H1 (cell line): ENCODE measurements around the gene PSMG2. TPM values are rescaled to one million over a fixed set of nuclear protein-coding genes. Genes with fewer than 3 reads are reported as not detected.

Source experiments
- CTCF ChIA-PET: fragments of 300-600 bp; sonication (Branson Sonifier 250); formaldehyde crosslinking; loops from one replicate; lab custom pipeline; 2021; ENCODE audit not compliant: partially characterized antibody; lab: Charles Lee
- POLR2A ChIA-PET: fragments of 300-600 bp; sonication (Branson Sonifier 250); formaldehyde crosslinking; loops from one replicate; lab custom pipeline; 2021; ENCODE audit warnings: inconsistent platforms; ENCODE audit not compliant: partially characterized antibody; lab: Charles Lee
- DNase-seq, 2 experiments: peaks; one replicate each; pipeline versions ENCODE4 v3.0.0 to v3.0.0-alpha.2; 2010 to 2022; ENCODE audit warnings: low spot score in 2 of 2, low read depth in 1 of 2, mixed read lengths in 1 of 2
- FAIRE-seq: peaks from 2 replicates; lab custom pipeline; 2011; peaks lifted over from hg19 to GRCh38; lab: Jason Lieb, UNC
- H2AFZ ChIP-seq: 2 replicates; pipeline ENCODE4 v1.8.1; 2012; ENCODE audit warnings: low read length, inconsistent platforms
- H2AK5ac ChIP-seq: 2 replicates; pipeline ENCODE4 v1.6.1; 2013; ENCODE audit warnings: low read depth, low read length
- H2BK120ac ChIP-seq: replicated peaks from 2 replicates; pipeline ENCODE3; 2013; ENCODE audit warnings: low read depth, low read length, inconsistent platforms
- H2BK12ac ChIP-seq: 2 replicates; pipeline ENCODE4 v1.6.1; 2013; ENCODE audit warnings: low read depth, low read length
- H2BK15ac ChIP-seq: 2 replicates; pipeline ENCODE4 v1.6.1; 2013; ENCODE audit warnings: low read length
- H2BK20ac ChIP-seq: 2 replicates; pipeline ENCODE4 v1.6.1; 2013; ENCODE audit warnings: low read length
- H2BK5ac ChIP-seq: 2 replicates; pipeline ENCODE4 v1.6.1; 2013; ENCODE audit warnings: low read depth, low read length
- H3K14ac ChIP-seq: 2 replicates; pipeline ENCODE4 v1.6.1; 2013; ENCODE audit warnings: inconsistent platforms; ENCODE audit not compliant: insufficient read length
- H3K18ac ChIP-seq: 2 replicates; pipeline ENCODE4 v1.6.1; 2013; ENCODE audit warnings: low read length; ENCODE audit errors: extremely low read depth
- H3K23ac ChIP-seq: 2 replicates; pipeline ENCODE4 v1.6.1; 2013; ENCODE audit warnings: inconsistent platforms; ENCODE audit not compliant: insufficient read length
- H3K23me2 ChIP-seq: 2 replicates; pipeline ENCODE4 v1.6.1; 2013; ENCODE audit warnings: low read depth, low read length
- H3K27ac ChIP-seq: 2 replicates; pipeline ENCODE4 v1.6.1; 2011; ENCODE audit warnings: low read depth, low read length, inconsistent platforms
- H3K27me3 ChIP-seq, 4 experiments: replicated peaks in 1 of 4; 1 replicate in 1 of 4; 2 replicates in 3 of 4; pipeline versions ENCODE4 v1.6.1 to v1.8.1; 2011 to 2013; ENCODE audit warnings: low read length in 3 of 4, mild to moderate bottlenecking in 3 of 4, inconsistent platforms in 2 of 4, mixed read lengths in 2 of 4, moderate library complexity in 1 of 4; ENCODE audit not compliant: control insufficient read depth in 3 of 4, insufficient read depth in 3 of 4; ENCODE audit errors: extremely low read depth in 1 of 4
- H3K36me3 ChIP-seq, 4 experiments: 2 replicates each; pipeline versions ENCODE4 v1.6.1 to v1.8.1; 2011 to 2013; ENCODE audit warnings: mild to moderate bottlenecking in 4 of 4, low read length in 3 of 4, moderate library complexity in 2 of 4, control low read depth in 1 of 4, inconsistent platforms in 1 of 4; ENCODE audit not compliant: insufficient read depth in 4 of 4, control insufficient read depth in 2 of 4
- H3K4ac ChIP-seq: replicated peaks from 2 replicates; pipeline ENCODE3; 2013; ENCODE audit warnings: low read length, low read depth, mixed read lengths, inconsistent platforms; ENCODE audit not compliant: insufficient read length
- H3K4me1 ChIP-seq, 4 experiments: replicated peaks in 1 of 4; 1 replicate in 1 of 4; 2 replicates in 3 of 4; pipeline versions ENCODE4 v1.6.1 to v1.8.1; 2011 to 2013; ENCODE audit warnings: low read length in 3 of 4, inconsistent platforms in 2 of 4, mixed read lengths in 1 of 4; ENCODE audit not compliant: insufficient read depth in 4 of 4, control insufficient read depth in 3 of 4
- H3K4me2 ChIP-seq, 2 experiments: 2 replicates each; pipeline versions ENCODE4 v1.6.1 to v1.8.1; 2011 to 2013; ENCODE audit warnings: low read depth in 2 of 2, low read length in 2 of 2, control low read depth in 1 of 2, inconsistent platforms in 1 of 2, mild to moderate bottlenecking in 1 of 2; ENCODE audit not compliant: insufficient read depth in 1 of 2
- H3K4me3 ChIP-seq, 4 experiments: fragments of 200-600, 300-600 bp in 1 of 4; sonication (generic), shearing (Covaris generic), sonication (Bioruptor Twin) in 1 of 4; 2 replicates each; pipeline versions ENCODE4 v1.5.1 to v1.8.1; 2011 to 2016; ENCODE audit warnings: low read length in 4 of 4, low read depth in 3 of 4, control low read depth in 2 of 4, inconsistent platforms in 2 of 4, mild to moderate bottlenecking in 2 of 4, mixed read lengths in 1 of 4, moderate library complexity in 1 of 4; ENCODE audit not compliant: insufficient read depth in 2 of 4; ENCODE audit errors: extremely low read depth in 1 of 4
- H3K56ac ChIP-seq: replicated peaks from 2 replicates; pipeline ENCODE3; 2013; ENCODE audit warnings: low read depth, mild to moderate bottlenecking, mixed read lengths, low read length, inconsistent platforms; ENCODE audit not compliant: insufficient read length
- H3K79me1 ChIP-seq: 2 replicates; pipeline ENCODE4 v1.6.1; 2013; ENCODE audit warnings: low read depth, low read length, control low read depth
- H3K79me2 ChIP-seq, 2 experiments: 2 replicates each; pipeline versions ENCODE4 v1.6.1 to v1.8.1; 2012 to 2013; ENCODE audit warnings: low read length in 2 of 2, mild to moderate bottlenecking in 2 of 2, inconsistent platforms in 1 of 2; ENCODE audit not compliant: insufficient read depth in 2 of 2, control insufficient read depth in 1 of 2
- H3K9ac ChIP-seq, 4 experiments: replicated peaks in 1 of 4; 1 replicate in 1 of 4; 2 replicates in 3 of 4; pipeline versions ENCODE4 v1.6.1 to v1.8.1; 2011 to 2013; ENCODE audit warnings: low read depth in 3 of 4, low read length in 3 of 4, control low read depth in 2 of 4, mild to moderate bottlenecking in 2 of 4, moderate library complexity in 2 of 4, inconsistent platforms in 1 of 4; ENCODE audit errors: extremely low read depth in 1 of 4
- H3K9me3 ChIP-seq, 2 experiments: 2 replicates each; pipeline versions ENCODE4 v1.6.1 to v1.8.1; 2012 to 2013; ENCODE audit warnings: mild to moderate bottlenecking in 2 of 2, moderate library complexity in 2 of 2, control low read depth in 1 of 2, inconsistent platforms in 1 of 2, low read depth in 1 of 2, low read length in 1 of 2, mixed read lengths in 1 of 2; ENCODE audit not compliant: insufficient read depth in 2 of 2
- H4K20me1 ChIP-seq, 2 experiments: replicated peaks in 1 of 2; 2 replicates each; pipeline versions ENCODE3 to v1.8.1; 2011 to 2013; ENCODE audit warnings: inconsistent platforms in 2 of 2, low read length in 2 of 2, mild to moderate bottlenecking in 1 of 2; ENCODE audit not compliant: insufficient read depth in 2 of 2, control insufficient read depth in 1 of 2
- H4K5ac ChIP-seq: 2 replicates; pipeline ENCODE4 v1.6.1; 2013; ENCODE audit warnings: low read length, low read depth, mixed read lengths, inconsistent platforms; ENCODE audit not compliant: insufficient read length
- H4K8ac ChIP-seq: 2 replicates; pipeline ENCODE4 v1.8.0; 2013; ENCODE audit warnings: mild to moderate bottlenecking, moderate library complexity, low read length, inconsistent platforms; ENCODE audit not compliant: insufficient read depth; ENCODE audit errors: extremely low read depth
- H4K91ac ChIP-seq: replicated peaks from 2 replicates; pipeline ENCODE3; 2013; ENCODE audit warnings: low read length, mixed read lengths, inconsistent platforms; ENCODE audit not compliant: insufficient read length
- CTBP2 ChIP-seq: IDR thresholded peaks from 2 replicates; pipeline ENCODE4 v1.7.0; 2011; ENCODE audit warnings: borderline replicate concordance, mild to moderate bottlenecking, moderate library complexity, mixed read lengths, low read length; ENCODE audit not compliant: insufficient read depth, insufficient read length
- GABPA ChIP-seq: IDR thresholded peaks from 2 replicates; pipeline ENCODE4 v1.6.1; 2011; ENCODE audit warnings: mild to moderate bottlenecking, low read length, moderate library complexity, borderline replicate concordance; ENCODE audit not compliant: insufficient read depth
- KDM1A ChIP-seq: fragments of 200-600, 300-600 bp; sonication (generic); IDR thresholded peaks from 2 replicates; pipeline ENCODE4 v1.7.1; 2016; ENCODE audit warnings: mild to moderate bottlenecking, low read length, borderline replicate concordance
- KDM4A ChIP-seq: IDR thresholded peaks from one replicate; pipeline ENCODE4 v1.7.1; 2012; ENCODE audit warnings: low read depth, mild to moderate bottlenecking, moderate library complexity, low read length, inconsistent platforms; ENCODE audit not compliant: severe bottlenecking
- NRF1 ChIP-seq: IDR thresholded peaks from 2 replicates; pipeline ENCODE4 v1.6.1; 2011; ENCODE audit warnings: mild to moderate bottlenecking, low read depth, low read length, improper control_type of control experiment
- RAD21 ChIP-seq, 2 experiments: IDR thresholded peaks in 1 of 2; conservative IDR thresholded peaks in 1 of 2; 2 replicates each; pipeline ENCODE4 v1.6.1; 2011; ENCODE audit warnings: low read depth in 2 of 2, low read length in 2 of 2, improper control_type of control experiment in 1 of 2, inconsistent platforms in 1 of 2, mild to moderate bottlenecking in 1 of 2, moderate library complexity in 1 of 2
- RXRA ChIP-seq: IDR thresholded peaks from 2 replicates; pipeline ENCODE4 v1.6.1; 2011; ENCODE audit warnings: low read depth, mild to moderate bottlenecking, low read length, moderate library complexity; ENCODE audit not compliant: insufficient read depth
- SIRT6 ChIP-seq: IDR thresholded peaks from one replicate; pipeline ENCODE4 v1.7.1; 2012; ENCODE audit warnings: low read length, inconsistent platforms
- SRF ChIP-seq: IDR thresholded peaks from 2 replicates; pipeline ENCODE4 v1.6.1; 2011; ENCODE audit warnings: mild to moderate bottlenecking, low read depth, low read length, moderate library complexity
- TBP ChIP-seq: IDR thresholded peaks from 2 replicates; pipeline ENCODE4 v1.6.1; 2011; ENCODE audit warnings: low read depth, low read length, improper control_type of control experiment
- USF2 ChIP-seq: IDR thresholded peaks from 2 replicates; pipeline ENCODE4 v1.6.1; 2011; ENCODE audit warnings: low read length, improper control_type of control experiment
- ZNF274 ChIP-seq: IDR thresholded peaks from 2 replicates; pipeline ENCODE4 v1.7.0; 2012; ENCODE audit warnings: low read length, borderline replicate concordance; ENCODE audit errors: extremely low read depth
- WGBS, 2 experiments: shearing (Covaris generic) in 1 of 2; methylation state at CpG; one replicate each; pipeline versions ENCODE4 v1.1.6 to v1.1.7; 2013 to 2015; ENCODE audit warnings: low lambda C conversion rate in 2 of 2, mixed read lengths in 2 of 2, inconsistent platforms in 1 of 2, low coverage in 1 of 2, missing lambda C conversion rate in 1 of 2; ENCODE audit not compliant: insufficient replicate concordance in 2 of 2, insufficient coverage in 1 of 2, insufficient read length in 1 of 2; ENCODE audit errors: extremely low coverage in 1 of 2, missing lambda C conversion rate in 1 of 2; 5-methylcytosine and 5-hydroxymethylcytosine counted together
- polyA plus RNA-seq, 7 experiments: library from polyadenylated mRNA; depleted of rRNA in 3 of 7; stranded (reverse) in 5 of 7; unstranded in 2 of 7; fragments of >200 nt in 5 of 7; fragments of 200-250 nt in 2 of 7; gene quantifications; 1 replicate in 5 of 7; 2 replicates in 1 of 7; 4 replicates in 1 of 7; pipeline versions ENCODE4 v1.2.1 to v1.2.3, GENCODE V29; 2011 to 2013; ENCODE audit warnings: missing spikeins in 2 of 7, mixed read lengths in 2 of 7
- total RNA-seq: library from RNA; stranded (reverse); fragmentation: NEBNext Ultra II Directional; extraction: Animal tissue kit (Norgen Biotek cat#: 25700); gene quantifications from 2 replicates; pipeline ENCODE4 v1.2.1, GENCODE V29; 2021

Gene PSMG2
- total and polyA plus RNA-seq, 2 of the 8 experiments (the other 6 are each of a cell fraction or from before 2014, with no cell fraction given), result 52.9 to 79.3 TPM

GRCh38 chr18:12692206-12692605 is 10.6 kb upstream of the PSMG2 start:
- Histone ChIP-seq H3K4me1 (no peaks in the 10 kb centered on the region), H4K91ac (no peak overlapping the region), H2BK120ac (no peak overlapping the region), H3K79me1 (no peaks in the 10 kb centered on the region), H2BK5ac (no peak overlapping the region), H3K9me3 (no peaks in the 10 kb centered on the region), H2AFZ (no peak overlapping the region), H3K79me2 (no peaks in the 10 kb centered on the region), H3K9ac (no peak overlapping the region), H3K27ac (no peak overlapping the region), H3K56ac (no peak overlapping the region), H4K5ac (no peak overlapping the region), H3K36me3 (peaks cover 0 to 16% (median 5%) of the 10 kb centered on the region in 4 experiments; a peak in 4 of 8 replicates), H2BK20ac (no peak overlapping the region), H2BK12ac (no peak overlapping the region), H3K4me3 (no peak overlapping the region), H3K23ac (no peak overlapping the region), H2AK5ac (no peak overlapping the region), H3K18ac (no peak overlapping the region), H4K20me1 (no peaks in the 10 kb centered on the region), H3K14ac (no peak overlapping the region), H3K4ac (no peak overlapping the region), H4K8ac (no peak overlapping the region), H2BK15ac (no peak overlapping the region), H3K23me2 (no peaks in the 10 kb centered on the region; the same call in 1 of the 2 replicates), H3K4me2 (no peak overlapping the region), H3K27me3 (no peaks in the 10 kb centered on the region)
- ChIA-PET CTCF (interaction anchor here (1.1 kb wide), 1 partner anchor 410 kb away, joined by 3 read pairs; no protein-coding TSS in a partner anchor), POLR2A (interaction anchor here (1.2 to 3.7 kb wide), 2 partner anchors 10 to 13 kb away, joined by 4 to 25 read pairs; partner anchors contain the start of genes CEP76 and PSMG2)
- WGBS, 2 experiments, result 95% methylated on average over 6 of the region's 9 CpGs; no CpG with 5 or more reads in 1 of the 2 experiments
- DNase-seq (no peak), FAIRE-seq (no peak)
- TF ChIP-seq ZNF274, result no peak
- no peak for TF ChIP-seq RXRA
- no peak for TF ChIP-seq USF2
- no peak for TF ChIP-seq KDM1A
- TF ChIP-seq KDM4A, result no peak
- TF ChIP-seq SIRT6, result no peak
- no peak for TF ChIP-seq CTBP2
- no peak for TF ChIP-seq RAD21 (IDR thresholded peaks at IDR 0.05 in 1 of 2, conservative IDR thresholded peaks at IDR 0.05 in 1 of 2; ENCODE audit: low read depth in 2 of 2, low read length in 2 of 2)
- TF ChIP-seq SRF, result no peak
- TF ChIP-seq TBP, result no peak
- no peak for TF ChIP-seq GABPA
- TF ChIP-seq NRF1, result no peak
